B cell (primary cell): ENCODE measurements around the gene CHSY3. TPM values are rescaled to one million over a fixed set of nuclear protein-coding genes. Genes with fewer than 3 reads are reported as not detected.

Source experiments
- ATAC-seq: fragments of 200-7000 bp; cut with Tn5 transposase; one replicate; pipeline ENCODE4 v1.10.0; 2021; ENCODE audit warnings: low read depth, mild to moderate bottlenecking, moderate number of reproducible peaks, moderate library complexity
- CTCF ChIA-PET: fragments of 350-600 bp; sonication (Branson Sonifier 250); formaldehyde crosslinking; loops from one replicate; lab custom pipeline; 2021; ENCODE audit warnings: antibody characterized with exemption, inconsistent platforms; lab: Charles Lee
- POLR2A ChIA-PET: fragments of 350-600 bp; sonication (Branson Sonifier 250); formaldehyde crosslinking; loops from one replicate; lab custom pipeline; 2021; ENCODE audit warnings: antibody characterized with exemption; lab: Charles Lee
- DNase-seq: peaks from one replicate; pipeline ENCODE4 v3.0.0; 2013
- H2AFZ ChIP-seq: 2 replicates; pipeline ENCODE4 v1.6.1; 2012; ENCODE audit warnings: mild to moderate bottlenecking, low read depth, low read length; ENCODE audit not compliant: insufficient read depth, poor library complexity, severe bottlenecking
- H3K27ac ChIP-seq, 2 donors: 1 replicate in 1 of 2; 2 replicates in 1 of 2; pipeline ENCODE4 v1.5.1; 2012 to 2013; ENCODE audit warnings: low read length in 2 of 2, mild to moderate bottlenecking in 2 of 2, moderate library complexity in 1 of 2
- H3K27me3 ChIP-seq, 4 experiments: fragments of 200-600 bp in 1 of 4; sonication (generic) in 1 of 4; replicated peaks in 1 of 4; 1 replicate in 2 of 4; 2 replicates in 2 of 4; pipeline versions ENCODE4 v1.6.1 to v1.7.0; 2013 to 2016; ENCODE audit warnings: low read length in 3 of 4, mild to moderate bottlenecking in 2 of 4, mixed read lengths in 1 of 4, moderate library complexity in 1 of 4; ENCODE audit not compliant: insufficient read depth in 4 of 4, control insufficient read depth in 3 of 4; ENCODE audit errors: control extremely low read depth in 1 of 4
- H3K36me3 ChIP-seq, 2 experiments: replicated peaks in 1 of 2; 1 replicate in 1 of 2; 2 replicates in 1 of 2; pipeline versions ENCODE4 v1.6.1 to v1.7.1; 2013; ENCODE audit warnings: low read length in 1 of 2; ENCODE audit not compliant: insufficient read depth in 2 of 2, control insufficient read depth in 1 of 2; ENCODE audit errors: control extremely low read depth in 1 of 2, extremely low read depth in 1 of 2
- H3K4me1 ChIP-seq, 2 donors: fragments of 200-600 bp in 1 of 2; sonication (generic) in 1 of 2; 1 replicate in 1 of 2; 2 replicates in 1 of 2; pipeline versions ENCODE4 v1.5.1 to v1.6.1; 2013 to 2017; ENCODE audit warnings: low read length in 2 of 2; ENCODE audit not compliant: control insufficient read depth in 2 of 2, insufficient read depth in 2 of 2
- H3K4me2 ChIP-seq: replicated peaks from 2 replicates; pipeline ENCODE3; 2012; ENCODE audit warnings: mild to moderate bottlenecking, low read depth, low read length; ENCODE audit not compliant: poor library complexity, severe bottlenecking
- H3K4me3 ChIP-seq, 5 experiments: fragments of 200-600 bp in 1 of 5; sonication (generic) in 1 of 5; 1 replicate in 3 of 5; 2 replicates in 2 of 5; pipeline versions ENCODE4 v1.5.1 to v1.7.0; 2011 to 2016; ENCODE audit warnings: low read length in 4 of 5, mild to moderate bottlenecking in 4 of 5, low read depth in 2 of 5, control low read depth in 1 of 5, moderate library complexity in 1 of 5; ENCODE audit not compliant: insufficient read depth in 1 of 5; ENCODE audit errors: control extremely low read depth in 1 of 5, extremely low read depth in 1 of 5
- H3K79me2 ChIP-seq: fragments of 200-600 bp; sonication (generic); one replicate; pipeline ENCODE4 v1.6.0; 2016; ENCODE audit warnings: low read length; ENCODE audit not compliant: control insufficient read depth, insufficient read depth
- H3K9ac ChIP-seq: fragments of 200-600 bp; sonication (generic); 2 replicates; pipeline ENCODE4 v1.6.1; 2017; ENCODE audit warnings: mild to moderate bottlenecking, low read length, moderate library complexity
- H3K9me3 ChIP-seq, 3 donors: one replicate each; pipeline versions ENCODE4 v1.6.1 to v1.7.1; 2013; ENCODE audit warnings: low read length in 2 of 3; ENCODE audit not compliant: control insufficient read depth in 2 of 3, insufficient read depth in 1 of 3; ENCODE audit errors: control extremely low read depth in 1 of 3
- H4K20me1 ChIP-seq: 2 replicates; pipeline ENCODE4 v1.6.0; 2012; ENCODE audit warnings: mild to moderate bottlenecking, low read length; ENCODE audit not compliant: insufficient read depth, control insufficient read depth, poor library complexity, severe bottlenecking
- H3K27ac Mint-ChIP-seq: one replicate; pipeline ENCODE4 v1.8.0; 2021; ENCODE audit warnings: mixed read lengths
- H3K27me3 Mint-ChIP-seq: one replicate; pipeline ENCODE4 v1.8.0; 2021; ENCODE audit warnings: mixed read lengths
- H3K4me1 Mint-ChIP-seq: one replicate; pipeline ENCODE4 v1.8.0; 2021; ENCODE audit warnings: mixed read lengths
- H3K4me3 Mint-ChIP-seq: one replicate; pipeline ENCODE4 v1.8.0; 2021; ENCODE audit warnings: mixed read lengths
- H3K9me3 Mint-ChIP-seq: one replicate; pipeline ENCODE4 v1.8.0; 2022; ENCODE audit warnings: mixed read lengths; ENCODE audit not compliant: insufficient read depth
- CTCF ChIP-seq: fragments of 200-600 bp; IDR thresholded peaks from one replicate; pipeline ENCODE4 v1.8.0; 2022; ENCODE audit warnings: antibody characterized with exemption, mild to moderate bottlenecking
- EZH2 ChIP-seq: IDR thresholded peaks from 2 replicates; pipeline ENCODE4 v1.6.1; 2012; ENCODE audit warnings: borderline replicate concordance, low read depth, mild to moderate bottlenecking, moderate library complexity, low read length; ENCODE audit not compliant: insufficient read depth, poor library complexity, severe bottlenecking
- WGBS: methylation state at CpG from one replicate; pipeline ENCODE4 v1.1.5; 2013; ENCODE audit warnings: missing lambda C conversion rate; ENCODE audit not compliant: insufficient coverage; 5-methylcytosine and 5-hydroxymethylcytosine counted together
- intact Hi-C: fragments of 100-400 bp; cut with micrococcal nuclease; formaldehyde crosslinking; loops from one replicate; pipeline ENCODE4 v1.10.0; 2022
- polyA plus RNA-seq: library from polyadenylated mRNA; depleted of rRNA; stranded (reverse); fragments of >200 nt; gene quantifications from 2 replicates; pipeline ENCODE4 v1.2.3, GENCODE V29; 2012
- total RNA-seq, 2 donors: library from RNA; stranded (reverse); fragments of 120-200 nt in 1 of 2; gene quantifications; 1 replicate in 1 of 2; 2 replicates in 1 of 2; pipeline versions ENCODE4 v1.2.3 to v1.2.4, GENCODE V29; 2013 to 2022

CHSY3 gene
- total and polyA plus RNA-seq, 2 donors (not counting 1 experiment from before 2014, with no cell fraction given): not detected

GRCh38 chr5:130032807-130033206, 128.5 kb downstream of the CHSY3 start:
- H2AFZ ChIP-seq: no peak overlapping the region
- H3K79me2 ChIP-seq: no peaks in the 10 kb centered on the region
- ATAC-seq (no peak), DNase-seq (no peak)
- H3K4me1 ChIP-seq: no peaks in the 10 kb centered on the region
- intact Hi-C loops: no loop called here
- no peak overlapping the region for H3K4me3 ChIP-seq
- H3K4me2 ChIP-seq: no peak overlapping the region
- Mint-ChIP-seq H3K4me1 (no peaks in the 10 kb centered on the region), H3K27ac (no peak overlapping the region), H3K9me3 (no peaks in the 10 kb centered on the region), H3K4me3 (no peak overlapping the region), H3K27me3 (no peaks in the 10 kb centered on the region)
- no peaks in the 10 kb centered on the region for H3K27me3 ChIP-seq
- H3K36me3 ChIP-seq: no peaks in the 10 kb centered on the region
- H3K27ac ChIP-seq: no peak overlapping the region
- TF ChIP-seq EZH2 (no peak), CTCF (no peak)
- 71% methylated on average over 2 of the region's 3 CpGs for WGBS
- POLR2A ChIA-PET: no interaction called here
- no peaks in the 10 kb centered on the region for H3K9me3 ChIP-seq
- CTCF ChIA-PET: no interaction called here
- no peak overlapping the region for H3K9ac ChIP-seq
- no peaks in the 10 kb centered on the region for H4K20me1 ChIP-seq

GRCh38 chr5:130034566-130035210, 130.4 kb downstream of the CHSY3 start:
- Histone ChIP-seq H3K9me3 (no peaks in the 10 kb centered on the region), H3K79me2 (no peaks in the 10 kb centered on the region), H3K9ac (no peak overlapping the region), H3K4me1 (no peaks in the 10 kb centered on the region), H3K4me3 (no peak overlapping the region), H3K36me3 (no peaks in the 10 kb centered on the region), H3K4me2 (no peak overlapping the region), H4K20me1 (no peaks in the 10 kb centered on the region), H3K27me3 (no peaks in the 10 kb centered on the region), H2AFZ (no peak overlapping the region), H3K27ac (no peak overlapping the region)
- Mint-ChIP-seq H3K4me1 (no peaks in the 10 kb centered on the region), H3K4me3 (no peak overlapping the region), H3K9me3 (no peaks in the 10 kb centered on the region), H3K27ac (no peak overlapping the region), H3K27me3 (no peaks in the 10 kb centered on the region)
- ChIA-PET CTCF (no interaction called here), POLR2A (no interaction called here)
- intact Hi-C loops: no loop called here
- TF ChIP-seq CTCF (no peak), EZH2 (no peak)
- ATAC-seq (no peak), DNase-seq (no peak)
